HG03378 (cell line): ENCODE data around the gene EPHA4.

Experiments
- ATAC-seq: cut with Tn5 transposase; IDR thresholded peaks from one replicate; pipeline ENCODE4 v1.9.1; 2021; ENCODE audit warnings: mild to moderate bottlenecking, moderate library complexity; ENCODE audit not compliant: unreplicated experiment

Gene EPHA4

GRCh38 chr2:221572821-221573429, 821 bp upstream of the EPHA4 start:
- ATAC-seq: peak; percentile 34

DNA sequence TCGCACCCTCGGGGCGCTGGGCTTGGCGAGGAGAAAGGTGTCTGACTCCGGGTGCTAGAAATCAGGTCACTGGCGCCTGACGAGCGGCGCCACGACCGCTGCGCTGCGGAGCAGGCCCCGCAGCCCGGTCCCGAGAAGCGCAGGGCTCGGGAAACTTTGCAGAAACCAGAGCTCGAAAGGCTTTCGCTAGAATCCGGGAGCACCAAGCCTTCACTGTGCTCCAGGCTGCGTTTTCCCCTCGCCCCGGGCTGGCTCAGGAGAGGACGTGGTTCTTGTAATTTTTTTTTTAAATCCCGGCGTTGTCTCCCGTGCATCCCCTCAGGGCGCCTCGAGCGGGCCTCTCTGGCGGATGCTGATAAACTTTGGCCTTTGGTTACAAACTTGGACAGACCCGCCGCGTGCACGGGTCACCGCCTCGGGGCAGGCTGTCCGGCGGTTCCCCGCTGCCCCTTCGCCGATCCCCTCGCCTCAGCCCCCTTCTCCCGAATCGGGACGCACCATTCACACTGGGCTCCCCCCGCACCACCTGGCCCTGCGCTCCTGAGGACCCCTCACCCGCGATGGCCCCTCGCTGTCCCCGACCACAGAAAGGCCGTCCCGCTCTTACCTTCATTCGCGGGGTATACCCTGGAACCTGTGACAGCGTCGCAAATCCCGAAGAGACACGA, 419 bp downstream of the EPHA4 start:
- peak; percentile 22 for ATAC-seq

GRCh38 chr2:221571025-221571550, 1.0 kb downstream of the EPHA4 start:
- no peak for ATAC-seq

DNA sequence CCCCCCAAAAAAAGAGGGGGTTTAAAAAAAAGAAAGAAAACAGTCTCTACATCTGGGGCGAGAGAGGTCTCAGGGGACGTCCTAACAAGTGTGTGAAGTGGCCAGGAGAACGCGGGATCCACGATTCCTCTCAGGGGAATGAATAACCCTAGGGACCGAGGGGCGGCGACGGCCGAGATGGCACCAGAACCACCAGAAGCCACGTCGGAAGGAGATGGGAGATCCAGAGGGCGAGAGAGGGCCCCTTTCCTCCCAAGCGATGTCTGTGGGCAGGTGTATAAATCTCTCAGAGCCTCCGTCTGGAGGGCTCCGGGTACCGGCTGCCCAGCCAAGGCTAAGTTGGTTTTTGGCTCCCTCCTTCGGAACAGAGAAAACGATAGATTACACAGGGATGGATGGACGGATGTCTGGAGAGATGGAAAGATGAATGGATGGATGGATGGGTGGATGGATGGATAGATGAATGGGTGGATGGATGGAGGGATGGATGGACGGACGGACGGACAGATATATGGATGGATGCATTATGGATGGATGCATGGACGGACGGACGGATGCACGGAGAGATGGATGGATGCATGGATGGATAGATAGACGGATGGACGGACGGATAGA, 1.7 kb downstream of the EPHA4 start:
- no peak for ATAC-seq

GRCh38 chr2:221569871-221570270, 2.2 kb downstream of the EPHA4 start:
- no peak for ATAC-seq

GRCh38 chr2:221569425-221569845, 2.7 kb downstream of the EPHA4 start:
- ATAC-seq: no peak

DNA sequence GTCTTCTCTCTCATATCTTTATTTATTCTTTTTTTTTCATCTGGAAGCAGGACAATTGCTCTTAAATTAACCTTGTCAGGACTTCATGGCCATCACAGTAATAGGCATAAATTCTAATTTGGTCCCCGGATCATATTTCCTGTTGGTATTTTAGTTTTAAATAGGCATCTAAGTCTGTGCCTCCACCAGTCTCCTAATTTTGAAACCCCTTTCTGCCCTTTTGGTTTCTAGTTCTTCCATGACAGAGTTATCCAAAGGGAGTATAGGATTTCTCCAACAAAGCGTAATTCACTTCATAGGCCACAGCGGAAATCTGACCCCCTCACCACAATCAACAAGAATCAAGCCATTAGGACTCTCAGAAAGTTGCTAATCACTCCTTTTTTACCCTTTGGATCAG, 3.8 kb downstream of the EPHA4 start:
- ATAC-seq: no peak

- ATAC-seq: no peak
These were observed 4.3 kb downstream of the EPHA4 start for GRCh38 chr2:221567809-221568208.

- ATAC-seq: no peak
These were observed 4.8 kb downstream of the EPHA4 start for GRCh38 chr2:221567231-221567760.

- ATAC-seq: no peak
These were observed 8.7 kb downstream of the EPHA4 start for GRCh38 chr2:221563270-221563985.

- no peak for ATAC-seq
These were observed 9.9 kb downstream of the EPHA4 start for GRCh38 chr2:221562226-221562625.

- ATAC-seq: no peak
These were observed 10.3 kb downstream of the EPHA4 start for GRCh38 chr2:221561770-221562169.

DNA sequence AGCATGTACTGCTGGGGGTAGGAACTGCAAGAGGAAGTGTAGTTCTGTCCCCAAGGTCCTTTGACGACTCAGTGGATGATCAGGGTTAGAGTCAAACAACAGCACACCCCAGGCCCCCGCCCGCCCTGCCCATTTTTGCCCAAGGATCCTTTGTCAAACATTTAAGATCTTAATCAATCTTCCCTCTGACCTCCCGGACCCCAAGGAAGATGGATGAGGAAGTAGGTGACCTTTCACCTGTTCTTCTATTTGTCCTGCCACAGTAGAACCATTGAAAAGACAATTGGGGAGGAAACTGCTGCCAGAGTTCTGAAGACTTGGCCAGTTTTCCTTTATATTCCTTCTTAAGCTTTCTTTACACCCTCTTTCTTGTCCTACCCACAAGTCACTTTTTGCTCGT, 12.1 kb downstream of the EPHA4 start:
- ATAC-seq: no peak

GRCh38 chr2:221558107-221558506, 14.0 kb downstream of the EPHA4 start:
- no peak for ATAC-seq

DNA sequence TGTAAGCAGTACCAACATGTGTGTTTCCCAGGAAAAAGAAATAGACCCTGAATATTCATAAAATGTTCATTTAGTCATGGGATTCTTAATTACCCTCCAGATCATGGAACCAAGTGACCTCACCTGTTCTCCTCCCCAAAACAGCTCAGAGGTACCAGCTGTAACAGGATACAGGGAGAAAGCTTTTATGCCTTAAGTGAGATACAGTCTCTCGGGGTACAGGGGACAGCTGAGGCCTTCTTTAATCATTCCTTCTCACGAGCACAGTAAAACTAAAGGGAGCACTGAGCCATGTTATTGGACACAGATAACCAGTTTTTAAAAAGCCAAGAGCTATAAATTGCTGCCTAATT, 16.6 kb downstream of the EPHA4 start:
- ATAC-seq: peak; percentile 34

GRCh38 chr2:221554769-221555493, 17.2 kb downstream of the EPHA4 start:
- peak; percentile 96 for ATAC-seq

- ATAC-seq: no peak
These were observed 18.8 kb downstream of the EPHA4 start for GRCh38 chr2:221553333-221553732.

- no peak for ATAC-seq
These were observed 19.8 kb downstream of the EPHA4 start for GRCh38 chr2:221552291-221552690.

GRCh38 chr2:221551864-221552263, 20.2 kb downstream of the EPHA4 start:
- ATAC-seq: peak; percentile 46

- ATAC-seq: peak; percentile 79
These were observed 23.0 kb downstream of the EPHA4 start for GRCh38 chr2:221549143-221549542.
